NCI-H460 (cell line): Measurements from ENCODE around the gene UBE3B. TPM values are rescaled to one million over a fixed set of nuclear protein-coding genes. Genes with fewer than 3 reads are reported as not detected.

Source experiments
- DNase-seq: peaks from one replicate; pipeline ENCODE4 v3.0.0-alpha.2; 2016; ENCODE audit warnings: low read depth; ENCODE audit errors: extremely low read depth
- total RNA-seq: library from RNA; depleted of rRNA; stranded (reverse); fragments of >200 nt; shearing (Covaris generic); gene quantifications from 2 replicates; pipeline ENCODE4 v1.2.3, GENCODE V29; 2014

The UBE3B gene
- total RNA-seq, 1 experiment from 2014 or later: 27.1 TPM

DNA sequence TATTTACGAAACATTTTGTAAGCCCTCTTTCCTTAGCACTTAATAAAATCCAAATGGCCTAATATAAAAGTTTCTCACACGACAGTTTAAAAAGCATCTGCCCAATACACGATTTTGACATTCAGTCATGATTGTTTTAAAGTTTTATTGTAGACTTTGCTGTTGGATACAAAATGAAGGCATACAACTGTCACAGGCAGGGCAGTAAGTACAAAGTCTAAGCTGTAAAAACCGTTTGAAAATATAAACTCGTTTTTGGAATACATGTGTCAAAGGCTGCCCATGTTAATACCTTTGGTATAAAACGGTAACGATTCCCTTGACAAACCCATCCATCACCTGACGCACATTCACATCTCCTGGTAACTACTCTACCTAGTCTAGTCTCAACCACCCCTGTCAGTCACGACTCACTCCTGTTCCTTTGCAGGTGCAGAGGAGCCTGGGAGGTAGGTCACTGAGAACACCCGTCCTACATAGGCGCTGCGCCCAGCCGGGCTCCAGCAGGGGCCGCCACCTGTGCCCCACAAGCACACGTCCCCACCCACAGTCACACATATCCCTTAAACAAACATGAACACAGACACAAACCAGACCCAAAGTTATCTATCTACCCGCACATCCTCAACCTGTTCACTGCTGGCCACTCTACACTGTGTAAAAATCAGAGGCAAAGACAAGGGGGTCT is 27.4 kb upstream of the UBE3B start:
- no peak for DNase-seq

GRCh38 chr12:109450980-109451379 is 26.5 kb upstream of the UBE3B start:
- DNase-seq: no peak

DNA sequence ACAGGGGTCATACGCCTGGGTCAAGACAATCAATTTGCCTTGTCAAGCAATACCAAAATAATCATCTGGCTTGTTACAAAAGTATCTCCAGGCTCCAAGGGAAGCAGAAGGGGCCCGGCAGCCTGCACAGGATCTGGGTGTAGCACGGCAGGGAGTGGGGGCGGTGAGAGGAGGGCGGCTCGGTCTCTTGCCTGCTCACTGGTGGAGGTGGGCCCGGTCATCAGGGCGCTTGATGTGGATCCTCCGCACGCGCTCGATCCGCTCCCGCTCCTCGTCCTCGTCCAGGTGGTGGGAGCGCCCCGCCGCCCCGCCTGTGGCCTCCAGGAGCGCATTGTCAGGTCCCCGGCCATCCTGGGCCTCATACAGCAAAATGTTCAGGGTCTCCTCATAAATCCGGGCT is 26.0 kb upstream of the UBE3B start:
- DNase-seq: no peak

GRCh38 chr12:109452489-109452888 is 24.9 kb upstream of the UBE3B start:
- no peak for DNase-seq

- DNase-seq: no peak
Observed at GRCh38 chr12:109455706-109456105, 21.7 kb upstream of the UBE3B start.

DNA sequence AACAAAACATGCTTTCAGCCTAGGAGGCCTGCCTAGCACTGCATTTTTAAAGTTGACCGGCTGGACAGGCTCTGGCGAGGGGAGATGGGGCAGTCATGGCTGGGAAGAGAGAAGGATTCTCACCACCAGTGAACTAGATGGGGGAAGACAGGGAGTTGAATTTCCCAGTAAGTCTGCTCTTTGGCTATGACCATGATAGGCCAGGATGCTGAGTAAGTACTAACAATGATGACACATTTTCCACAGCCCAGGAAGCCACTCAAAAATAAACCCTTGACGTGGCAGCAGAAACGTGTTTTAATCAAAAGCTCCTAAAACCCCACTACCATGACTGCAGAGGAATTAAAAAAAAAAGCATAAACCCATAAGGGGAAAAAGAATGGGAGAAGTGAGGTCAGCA is 19.3 kb upstream of the UBE3B start:
- no peak for DNase-seq

GRCh38 chr12:109458771-109459208 is 18.6 kb upstream of the UBE3B start:
- DNase-seq: no peak

- no peak for DNase-seq
Observed at GRCh38 chr12:109459247-109459646, 18.2 kb upstream of the UBE3B start.

GRCh38 chr12:109460538-109460937 is 16.9 kb upstream of the UBE3B start:
- DNase-seq: no peak

GRCh38 chr12:109461049-109461845 is 16.2 kb upstream of the UBE3B start:
- DNase-seq: no peak

DNA sequence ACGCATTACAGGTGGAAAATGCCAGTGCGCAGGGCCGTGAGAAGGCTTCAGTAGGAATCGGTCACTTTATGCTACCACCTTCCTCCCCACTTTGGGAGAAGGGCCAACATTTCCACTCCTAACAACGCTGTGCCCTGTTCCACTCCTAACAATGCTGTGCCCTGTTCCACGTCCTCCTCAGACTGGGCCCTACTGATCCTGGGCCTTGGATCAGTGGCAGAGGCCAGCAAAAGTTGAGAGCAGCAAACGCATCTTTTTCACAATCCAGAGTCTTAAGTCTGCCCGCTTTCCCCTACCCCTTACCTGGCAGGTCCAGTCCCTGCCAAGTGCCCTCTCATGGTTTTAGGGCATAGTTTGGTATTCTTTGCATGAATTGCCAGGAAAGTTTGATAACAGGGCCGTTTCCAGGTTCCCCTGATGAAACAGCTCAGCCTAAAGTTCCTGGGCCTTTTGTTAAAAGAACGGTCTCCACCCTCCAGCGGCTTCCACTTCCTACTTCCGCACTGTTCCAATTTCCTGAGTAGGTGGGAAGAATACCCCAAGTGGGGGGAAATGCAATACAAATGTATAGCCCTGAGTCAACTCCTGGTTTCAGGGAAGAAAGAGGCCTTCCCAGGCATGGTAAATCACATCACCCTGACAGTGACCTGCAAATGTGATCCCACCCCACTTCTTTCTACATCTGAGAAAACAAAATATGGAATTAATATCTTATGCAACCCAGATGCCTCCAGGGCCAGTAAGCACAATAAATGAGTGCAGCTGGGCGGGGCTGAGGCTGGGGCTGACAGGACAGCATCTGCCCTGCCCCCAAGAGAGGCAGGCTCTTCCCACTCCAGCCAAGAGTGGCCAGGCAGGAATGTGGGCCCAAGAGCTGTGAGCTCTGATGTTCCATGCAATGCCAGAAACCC is 15.3 kb upstream of the UBE3B start:
- peak; percentile 25 for DNase-seq

GRCh38 chr12:109462868-109463692 is 14.4 kb upstream of the UBE3B start:
- DNase-seq: peak; percentile 9

DNA sequence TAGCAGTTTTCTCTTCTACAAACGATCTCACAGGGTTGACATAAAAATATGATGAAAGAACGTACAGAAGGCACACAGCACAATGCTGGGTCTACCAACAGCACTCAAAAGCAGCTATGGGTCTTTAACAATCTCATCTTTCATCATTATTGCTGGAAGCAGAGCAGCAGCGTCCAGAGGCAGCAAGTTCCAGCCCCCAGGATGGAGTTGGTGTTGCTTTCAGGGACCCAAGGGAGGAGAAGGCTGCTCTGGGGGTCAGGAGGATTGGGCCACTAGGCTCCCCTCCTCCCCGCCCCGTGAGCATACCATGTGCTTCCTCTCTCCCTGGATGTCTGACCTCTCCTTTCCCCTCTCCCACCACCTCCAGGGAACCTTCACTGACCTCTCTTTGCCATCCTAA is 13.7 kb upstream of the UBE3B start:
- DNase-seq: no peak

- DNase-seq: no peak
Observed at GRCh38 chr12:109464642-109465351, 12.6 kb upstream of the UBE3B start.

- no peak for DNase-seq
Observed at GRCh38 chr12:109466305-109466704, 11.1 kb upstream of the UBE3B start.

DNA sequence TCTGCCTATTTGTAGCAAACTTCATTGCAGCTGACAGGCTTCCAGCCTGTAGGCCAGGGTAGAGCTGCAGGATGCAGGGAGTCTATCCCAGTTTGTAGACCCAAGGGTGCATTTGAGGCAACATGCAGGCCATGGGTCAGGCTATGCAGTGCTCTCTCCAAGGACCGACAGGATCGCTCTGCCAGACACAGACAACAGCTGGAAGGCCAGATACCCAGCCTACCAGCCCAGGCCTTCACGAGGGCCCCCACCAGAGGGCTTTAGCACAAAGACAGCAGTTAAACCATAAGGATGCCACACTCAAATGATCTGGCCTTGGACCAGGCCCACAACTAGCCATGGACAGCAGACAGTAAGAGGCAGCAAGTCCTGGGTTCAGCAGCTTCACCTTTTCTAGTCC is 10.6 kb upstream of the UBE3B start:
- DNase-seq: no peak

GRCh38 chr12:109467978-109468676 is 9.3 kb upstream of the UBE3B start:
- no peak for DNase-seq

- no peak for DNase-seq
Observed at GRCh38 chr12:109469517-109469916, 7.9 kb upstream of the UBE3B start.

- DNase-seq: no peak
Observed at GRCh38 chr12:109473006-109473405, 4.4 kb upstream of the UBE3B start.
